Measurements from ENCODE around the gene NAT8.
"Not testable (repeated sequence)": the region's sequence is repeated elsewhere in the genome, so short reads cannot be mapped to it uniquely, and the experiment has no call there.

- peak; percentile 63 for TF ChIP-seq CTCF (IDR thresholded peaks at IDR 0.05; ENCODE audit: low read depth, low read length)
- not testable (repeated sequence) for TF ChIP-seq EZH2phosphoT487 (IDR thresholded peaks at IDR 0.05; ENCODE audit: low read depth)
Observed at GRCh38 chr2:73679951-73680571, 37.8 kb upstream of the NAT8 start.
